CD1c-positive myeloid dendritic cell (primary cell): ENCODE results near the gene TMEM59L.
A peak's percentile ranks its signal among the peaks of the same experiment; 100 is the strongest.
"Not testable (repeated sequence)": the region's sequence is repeated elsewhere in the genome, so short reads cannot be mapped to it uniquely, and the experiment has no call there.

Source experiments
- DNase-seq: peaks from one replicate; pipeline ENCODE4 v3.0.0-alpha.2; 2016; ENCODE audit errors: extremely low spot score

The TMEM59L gene

DNA sequence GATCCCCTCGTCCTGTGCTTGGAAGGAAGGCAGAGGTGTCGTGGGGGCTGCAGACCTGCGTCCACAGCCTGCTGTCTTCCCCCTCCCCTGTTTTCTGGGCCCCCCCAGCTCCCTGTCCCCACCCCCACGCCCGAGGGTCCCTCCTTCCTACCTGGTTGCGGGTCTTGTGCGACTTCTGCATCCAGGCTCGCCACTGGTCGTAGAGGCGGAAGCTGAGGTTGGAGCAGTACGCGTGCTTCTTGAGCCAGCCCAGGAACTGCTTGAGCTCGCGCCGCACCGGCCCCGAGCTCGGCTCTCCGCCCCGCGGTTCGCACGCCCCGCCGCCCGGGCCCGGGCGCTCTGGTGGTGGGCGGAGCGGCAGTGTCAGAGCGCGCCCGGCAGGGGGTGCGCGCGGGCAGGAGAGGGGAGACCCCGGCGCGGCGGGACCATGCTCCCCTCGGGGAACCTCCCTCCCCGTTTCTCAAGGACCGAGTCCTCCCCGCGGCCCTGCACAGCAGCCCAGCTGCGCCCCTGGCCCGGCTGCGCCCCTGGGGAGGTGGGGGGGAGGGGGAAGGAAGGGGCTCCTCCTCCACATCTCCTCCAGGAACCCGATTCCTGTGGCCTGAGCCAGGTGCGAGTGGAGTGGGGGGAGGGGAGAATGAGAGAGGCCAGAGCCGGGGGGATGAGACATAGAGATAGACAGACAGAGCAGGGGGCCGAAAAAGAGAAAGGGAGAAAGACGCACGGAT lies 18.4 kb upstream of the TMEM59L start:
- DNase-seq: peak; percentile 91

DNA sequence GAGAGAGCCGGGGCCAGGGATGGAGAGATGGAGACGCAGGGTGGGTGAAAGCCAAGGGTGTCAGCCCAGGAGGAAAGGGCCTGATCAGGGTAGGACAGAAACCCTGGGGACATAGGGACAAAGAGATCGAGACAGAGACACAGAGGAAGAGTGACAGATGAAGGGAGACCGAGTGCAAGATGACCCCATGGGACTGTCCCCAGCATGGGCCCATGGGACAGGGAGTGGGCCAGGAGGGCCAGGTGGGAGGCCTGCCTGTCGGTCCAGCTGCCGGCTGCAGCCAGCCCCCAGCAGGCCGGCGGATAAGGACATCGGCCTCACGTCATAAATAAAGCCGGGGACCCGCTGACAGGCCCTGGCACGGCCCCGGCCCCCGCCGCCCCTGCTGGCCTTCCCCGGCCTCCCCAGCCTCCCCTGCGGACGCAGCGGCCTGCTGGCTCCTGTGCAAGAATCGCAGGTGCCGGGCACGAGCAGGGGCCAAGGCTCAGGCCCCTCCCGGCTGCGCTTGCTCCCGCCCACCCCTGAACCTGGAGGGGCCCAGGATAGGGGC lies 17.8 kb upstream of the TMEM59L start:
- DNase-seq: no peak

GRCh38 chr19:18595475-18595874 lies 17.2 kb upstream of the TMEM59L start:
- no peak for DNase-seq

- DNase-seq: peak; percentile 75
Measured at GRCh38 chr19:18596752-18597157, 15.9 kb upstream of the TMEM59L start.

DNA sequence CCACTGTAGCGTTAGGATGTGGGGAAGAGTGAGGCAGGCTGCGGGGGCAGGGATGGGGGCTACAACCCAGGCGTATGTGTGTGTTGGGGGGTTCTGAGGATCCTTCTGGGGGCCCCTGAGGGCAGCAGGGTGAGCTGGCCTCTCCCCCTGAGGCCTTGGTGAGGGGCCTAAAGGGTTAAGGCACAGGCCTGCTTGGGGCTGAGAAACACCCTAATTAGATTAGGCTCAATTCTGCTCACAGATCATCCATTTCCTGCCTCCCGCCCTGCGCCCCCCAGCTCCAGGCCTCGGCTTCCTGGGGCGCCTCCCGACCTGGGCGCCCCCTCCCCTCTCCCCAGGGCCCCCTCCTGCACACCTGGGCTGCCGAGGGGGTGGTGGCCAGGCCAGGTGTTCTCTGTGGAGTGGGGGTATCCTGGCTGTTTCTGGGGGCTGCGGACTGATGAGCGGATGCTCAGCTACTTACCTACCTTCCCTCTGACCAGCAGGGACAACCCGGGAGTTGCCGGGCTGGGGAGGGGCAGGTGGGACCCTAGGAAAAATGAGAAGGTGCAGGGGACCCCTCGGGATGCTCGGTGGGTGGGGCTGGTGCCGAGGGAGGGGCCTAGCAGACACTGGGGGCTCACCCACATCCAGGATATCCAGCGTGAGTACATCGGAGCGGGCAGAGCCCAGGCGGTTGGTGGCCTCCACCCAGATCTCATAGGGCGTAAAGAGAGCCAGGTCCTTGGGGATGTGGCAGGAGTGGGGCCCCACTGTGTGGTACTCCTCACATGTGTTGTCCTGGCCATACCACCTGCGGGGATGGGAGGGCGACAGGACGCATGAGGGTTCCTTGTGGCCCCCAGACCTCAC lies 14.6 kb upstream of the TMEM59L start:
- DNase-seq: no peak

DNA sequence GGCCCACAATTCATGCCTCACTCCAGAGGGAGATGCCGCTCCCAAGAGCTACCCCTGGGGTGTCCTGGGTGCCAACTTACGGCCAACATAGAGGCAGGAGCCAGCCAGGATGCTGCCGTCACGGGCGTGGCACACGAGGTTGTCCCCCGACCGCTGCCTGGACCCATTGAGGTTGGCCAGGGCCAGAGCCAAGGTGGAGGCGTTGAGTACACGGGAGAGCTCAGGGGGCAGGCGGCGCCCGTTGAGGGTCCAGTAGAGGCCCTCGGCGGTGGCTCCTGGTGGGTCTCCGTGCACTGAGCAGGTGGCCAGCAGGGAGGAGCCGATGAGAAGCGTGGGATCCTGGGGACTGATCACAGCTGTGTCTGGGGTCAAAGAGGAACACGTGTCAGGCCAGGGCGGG lies 13.2 kb upstream of the TMEM59L start:
- DNase-seq: no peak

- not testable (repeated sequence) for DNase-seq
Measured at GRCh38 chr19:18600692-18601397, 11.8 kb upstream of the TMEM59L start.

DNA sequence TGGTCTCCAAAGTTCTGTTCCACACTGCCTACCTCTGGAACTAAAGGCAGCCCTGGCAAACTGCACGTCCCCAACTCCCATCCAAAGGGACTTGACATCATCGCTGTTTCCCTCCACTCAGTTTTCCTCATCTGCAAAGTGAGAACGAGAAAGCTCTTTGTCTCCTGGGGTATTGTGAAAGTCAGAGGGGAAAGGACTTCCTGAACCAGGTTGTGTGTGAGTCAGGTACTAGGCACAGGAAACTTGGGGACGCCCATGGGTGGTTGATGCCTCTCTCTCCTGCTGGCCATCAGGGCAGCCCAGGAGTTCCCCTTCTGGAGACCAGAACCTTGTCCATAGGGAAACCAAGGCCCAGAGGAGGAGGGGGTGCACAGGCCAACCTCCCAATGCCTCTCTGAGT lies 10.8 kb upstream of the TMEM59L start:
- no peak for DNase-seq

DNA sequence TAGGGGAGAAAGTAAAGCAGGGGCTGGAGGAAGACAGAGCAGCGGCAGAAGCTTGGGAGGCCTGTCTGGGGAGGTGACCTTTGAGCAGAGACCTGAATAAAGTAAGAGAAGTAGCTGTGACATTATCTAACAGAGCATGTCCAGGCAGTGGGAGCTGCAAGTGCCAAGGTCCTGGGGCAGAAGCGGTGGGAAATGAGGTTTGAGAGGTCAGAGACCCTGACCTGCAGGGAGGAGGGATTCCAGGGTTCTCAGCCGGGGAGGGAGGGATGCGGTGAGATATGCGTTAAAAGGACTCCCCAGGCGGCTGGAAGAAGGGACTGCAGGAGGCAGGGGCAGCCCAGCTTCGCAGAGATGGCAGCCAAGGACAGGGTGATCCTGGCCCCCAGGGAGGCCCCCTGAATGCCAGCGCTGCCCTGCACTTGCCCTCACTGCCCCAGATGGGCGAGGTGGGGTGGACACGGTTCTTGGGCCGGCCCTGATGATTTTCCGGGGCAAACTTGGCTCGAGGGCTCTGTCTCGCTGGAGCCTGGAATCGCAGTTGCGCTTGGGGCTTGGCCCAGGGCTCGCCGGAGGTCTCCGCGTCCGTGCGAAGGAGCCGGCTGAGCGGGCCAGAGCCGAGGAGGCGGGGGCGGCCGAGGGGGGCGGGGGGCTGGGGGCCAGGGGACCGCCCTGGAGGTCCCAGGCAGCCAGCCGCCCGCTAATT lies 9.3 kb upstream of the TMEM59L start:
- peak; percentile 11 for DNase-seq

GRCh38 chr19:18603958-18604819 lies 8.5 kb upstream of the TMEM59L start:
- DNase-seq: no peak

DNA sequence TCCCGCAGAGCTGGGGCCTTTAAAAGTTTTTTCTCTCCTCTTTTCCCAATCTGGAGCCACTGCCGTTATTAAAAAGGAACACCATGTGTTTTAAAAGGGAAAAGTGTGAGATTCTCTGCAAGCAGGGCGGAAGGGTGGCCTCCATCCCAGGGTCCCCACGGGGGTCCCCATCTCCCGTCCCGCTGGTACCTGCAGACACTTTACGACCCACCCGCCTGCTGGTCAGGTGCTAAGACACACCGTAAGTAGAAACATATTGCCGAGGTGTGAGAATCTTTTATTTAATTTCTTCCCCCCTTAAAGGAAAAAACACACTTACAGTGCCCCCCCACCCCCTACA lies 7.9 kb upstream of the TMEM59L start:
- no peak for DNase-seq

GRCh38 chr19:18605196-18605545 lies 7.5 kb upstream of the TMEM59L start:
- DNase-seq: no peak

GRCh38 chr19:18605546-18606280 lies 7.0 kb upstream of the TMEM59L start:
- DNase-seq: no peak

DNA sequence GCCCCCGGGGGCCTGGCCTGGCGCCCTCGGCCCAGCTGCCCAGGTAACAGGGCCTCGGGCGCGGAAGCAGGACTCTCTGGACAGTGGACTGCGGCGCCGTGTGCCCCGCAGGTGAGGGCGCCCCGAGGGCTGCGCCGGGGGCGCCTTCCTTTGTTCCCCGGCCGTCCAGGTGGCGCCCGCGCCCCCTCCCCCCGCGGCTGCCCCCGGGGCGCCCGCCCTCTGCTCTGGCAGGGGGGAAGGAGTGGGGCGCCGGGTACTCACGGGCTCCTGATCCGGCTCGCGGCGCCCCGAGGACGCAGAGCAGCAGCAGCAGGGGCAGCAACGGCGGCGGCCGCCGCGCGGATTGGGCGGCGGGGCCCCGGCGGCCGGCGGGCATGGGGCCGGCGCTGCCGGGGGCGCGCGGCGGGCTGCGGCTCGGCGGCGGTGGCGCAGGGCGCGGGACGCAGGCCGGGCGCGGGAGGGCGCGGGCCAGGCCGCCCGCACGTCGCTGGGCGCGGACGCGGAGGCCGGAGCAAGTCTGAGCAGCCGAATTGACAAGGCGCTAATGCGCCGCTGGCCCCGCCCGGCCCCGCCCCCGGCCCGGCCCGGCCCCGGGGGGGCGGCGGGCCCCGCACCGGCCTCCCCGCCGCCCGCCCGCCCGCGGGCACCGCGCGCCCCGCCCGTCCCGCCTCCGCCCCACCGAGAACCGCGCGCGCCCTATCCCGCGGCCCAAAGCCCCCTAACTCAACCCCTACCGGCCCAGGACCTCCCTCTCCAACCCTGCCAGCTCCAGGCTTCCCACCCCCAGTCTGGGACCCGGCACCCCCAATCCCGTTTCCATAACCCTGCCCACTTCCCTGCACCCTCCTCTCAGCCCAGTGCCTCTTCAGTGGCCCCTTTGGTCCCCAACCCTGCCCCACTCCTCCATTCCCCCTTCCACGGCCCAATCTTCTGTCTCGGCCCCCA lies 6.1 kb upstream of the TMEM59L start, which contains the start of gene CRLF1:
Gene CRLF1 (minus strand): TSS at position 519 of the 945 bp plus-strand sequence. CDS start 143 bp downstream, at position 376.
- DNase-seq: no peak

DNA sequence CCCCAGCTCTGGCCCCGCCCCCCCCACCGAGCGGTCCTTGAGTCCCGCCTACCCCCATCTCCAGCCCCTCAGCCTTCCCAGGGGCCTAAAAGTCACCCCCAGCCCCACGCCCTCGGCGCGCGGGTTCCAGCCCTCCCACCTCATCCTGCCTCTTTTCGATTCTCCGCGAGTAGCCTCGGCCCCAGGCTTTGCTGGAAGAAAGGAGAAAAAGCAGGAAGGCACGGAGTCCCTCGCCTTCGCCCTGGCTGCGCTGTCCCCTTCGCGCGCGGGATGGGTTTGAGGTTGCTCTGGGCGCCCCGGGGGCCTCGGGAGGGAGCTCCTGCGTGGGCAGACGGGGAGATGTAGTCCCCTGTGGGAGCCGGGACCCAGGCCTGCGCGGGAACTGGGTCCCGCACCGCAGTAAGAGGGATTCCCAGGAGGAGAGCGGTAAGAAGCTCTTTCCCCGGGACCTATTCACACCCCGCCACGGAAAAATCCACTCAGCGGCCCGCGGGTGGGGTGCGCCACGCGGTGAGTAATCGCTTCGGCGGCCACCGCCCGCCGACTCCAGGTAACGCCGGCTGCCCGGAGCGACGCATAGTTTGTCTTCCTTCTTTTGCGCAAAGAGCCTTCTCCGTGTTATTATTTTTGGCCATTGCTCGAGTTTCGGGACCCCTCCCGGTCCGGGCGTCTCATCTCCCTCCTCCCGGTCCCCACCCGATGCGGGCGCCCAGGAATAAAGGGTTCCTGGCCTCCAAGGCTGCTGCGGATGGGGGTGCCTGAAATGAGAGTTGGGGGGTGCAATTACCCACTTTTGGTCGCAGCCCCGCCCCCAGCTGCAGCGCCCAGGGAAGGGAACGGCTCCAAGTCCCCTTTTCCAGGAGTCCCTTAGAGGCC lies 5.2 kb upstream of the TMEM59L start:
- DNase-seq: no peak

- no peak for DNase-seq
Measured at GRCh38 chr19:18608102-18608804, 4.4 kb upstream of the TMEM59L start.
